Measurements from ENCODE around the gene CBLN4. TPM values are rescaled to one million over a fixed set of nuclear protein-coding genes. Genes with fewer than 3 reads are reported as not detected.

Gene CBLN4
- total and polyA plus RNA-seq, 2 donors: 0.05 to 0.09 TPM

DNA sequence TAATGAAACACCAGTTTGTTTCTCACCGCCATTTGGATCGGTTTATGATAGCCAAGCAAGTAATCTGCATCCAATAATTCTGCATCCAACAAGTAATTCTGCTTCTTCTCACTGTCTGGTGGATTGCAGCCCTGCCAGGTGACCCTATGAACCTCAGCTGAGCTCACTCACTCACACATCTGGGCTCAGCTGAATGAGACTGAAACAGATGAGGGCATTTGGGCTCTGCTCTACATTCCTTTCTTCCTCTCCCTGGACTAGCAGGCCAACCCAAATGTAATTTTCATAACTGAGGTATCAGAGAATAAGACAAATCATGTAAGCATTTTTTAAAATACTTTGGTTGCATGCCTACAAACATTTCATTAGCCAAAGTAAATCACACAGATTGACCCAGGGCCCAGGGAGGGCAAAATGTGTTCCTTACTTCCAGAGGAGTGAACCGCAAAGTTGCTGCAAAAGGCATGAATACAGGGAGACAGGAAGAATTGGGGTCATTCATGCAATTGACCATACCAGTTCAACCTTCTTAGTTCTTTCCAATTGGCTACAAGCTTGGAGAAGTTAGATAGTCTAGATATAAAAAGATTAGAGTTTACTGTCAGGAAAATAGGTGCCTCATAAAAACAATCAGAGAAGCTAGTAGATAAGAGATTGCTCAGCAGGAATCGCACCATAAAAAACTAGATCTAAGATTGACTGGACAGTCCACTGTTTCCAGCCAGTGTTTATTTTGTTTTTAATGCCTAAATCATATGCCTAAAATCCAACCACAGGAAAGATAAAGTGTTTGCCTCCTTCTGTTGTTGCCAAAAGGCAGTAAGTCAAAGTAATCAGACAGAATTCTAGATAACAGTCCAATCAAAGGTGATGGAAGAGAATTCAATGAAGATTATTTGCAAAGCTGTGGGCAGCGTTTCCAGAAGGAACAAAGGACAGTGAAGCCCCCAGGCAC is 43.7 kb downstream of the CBLN4 start:
- no peaks in the 10 kb centered on the region for H3K36me3 ChIP-seq (ENCODE audit: control insufficient read depth in 2 of 2, insufficient read depth in 2 of 2, low read length in 1 of 2)
- no peaks in the 10 kb centered on the region for H3K4me1 ChIP-seq (ENCODE audit: control insufficient read depth in 2 of 2, insufficient read depth in 2 of 2, low read length in 2 of 2)
- no peaks in the 10 kb centered on the region for H3K27me3 ChIP-seq (ENCODE audit: control insufficient read depth in 2 of 2, insufficient read depth in 1 of 2, low read length in 1 of 2)
- DNase-seq (ENCODE audit: low read depth in 6 of 9, low spot score in 9 of 9): no peak
- H3K9me3 ChIP-seq (ENCODE audit: control insufficient read depth in 2 of 2, insufficient read depth in 1 of 2, low read length in 1 of 2): no peaks in the 10 kb centered on the region
- WGBS: 88% methylated on average over 5 of the region's 5 CpGs
- H3K4me3 ChIP-seq (ENCODE audit: low read length in 2 of 2): no peak overlapping the region
- H3K27ac ChIP-seq (ENCODE audit: low read depth in 1 of 2, low read length in 1 of 2): no peak overlapping the region

DNA sequence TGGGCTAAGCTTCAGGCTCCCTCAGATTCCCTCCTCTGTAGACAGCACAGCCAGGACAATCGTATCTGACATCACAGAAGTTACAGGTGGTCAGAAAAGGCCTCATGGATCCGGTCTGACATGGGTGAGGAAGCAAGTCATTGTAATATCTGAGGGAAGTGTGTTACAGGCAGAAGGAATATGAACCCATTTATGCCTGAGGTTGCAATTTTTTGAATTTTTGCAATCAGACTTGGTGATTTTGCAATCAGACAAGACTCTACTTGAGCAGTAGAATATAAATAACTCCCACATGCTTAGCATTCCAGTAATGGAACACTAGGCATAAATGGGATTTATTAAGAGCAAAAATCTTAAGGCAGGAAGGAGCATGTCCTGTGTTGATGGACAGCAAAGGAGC is 52.1 kb downstream of the CBLN4 start:
- Histone ChIP-seq H3K36me3 (ENCODE audit: control insufficient read depth in 2 of 2, insufficient read depth in 2 of 2, low read length in 1 of 2) (no peaks in the 10 kb centered on the region), H3K9me3 (ENCODE audit: control insufficient read depth in 2 of 2, insufficient read depth in 1 of 2, low read length in 1 of 2) (no peaks in the 10 kb centered on the region), H3K4me1 (ENCODE audit: control insufficient read depth in 2 of 2, insufficient read depth in 2 of 2, low read length in 2 of 2) (no peaks in the 10 kb centered on the region), H3K27me3 (ENCODE audit: control insufficient read depth in 2 of 2, insufficient read depth in 1 of 2, low read length in 1 of 2) (no peaks in the 10 kb centered on the region), H3K27ac (ENCODE audit: low read depth in 1 of 2, low read length in 1 of 2) (peak overlapping the region in 1 of 2 donors; percentile 13), H3K4me3 (ENCODE audit: low read length in 2 of 2) (no peak overlapping the region)
- DNase-seq (ENCODE audit: low read depth in 6 of 9, low spot score in 9 of 9): no peak
- 73% methylated on average over 2 of the region's 2 CpGs for WGBS

- no peak overlapping the region for H3K27ac ChIP-seq (ENCODE audit: low read depth in 1 of 2, low read length in 1 of 2)
- no peaks in the 10 kb centered on the region for H3K27me3 ChIP-seq (ENCODE audit: control insufficient read depth in 2 of 2, insufficient read depth in 1 of 2, low read length in 1 of 2)
- no peaks in the 10 kb centered on the region for H3K4me1 ChIP-seq (ENCODE audit: control insufficient read depth in 2 of 2, insufficient read depth in 2 of 2, low read length in 2 of 2)
- no peaks in the 10 kb centered on the region for H3K9me3 ChIP-seq (ENCODE audit: control insufficient read depth in 2 of 2, insufficient read depth in 1 of 2, low read length in 1 of 2)
- WGBS: 88% methylated on average over 5 of the region's 5 CpGs
- H3K36me3 ChIP-seq (ENCODE audit: control insufficient read depth in 2 of 2, insufficient read depth in 2 of 2, low read length in 1 of 2): no peaks in the 10 kb centered on the region
- H3K4me3 ChIP-seq (ENCODE audit: low read length in 2 of 2): no peak overlapping the region
- no peak for DNase-seq (ENCODE audit: low read depth in 6 of 9, low spot score in 9 of 9)
Measured at GRCh38 chr20:55947701-55948100, 57.6 kb downstream of the CBLN4 start.

Other genes starting within 250 kb of the CBLN4 start
- not detected for gene MC3R, start 243.2 kb upstream of the CBLN4 start, total RNA-seq
- gene MC3R, start 243.2 kb upstream of the CBLN4 start, polyA plus RNA-seq: 0.02 TPM

All from thymus (tissue), 11 donors.